ENCODE data around the gene WNT7B.

DNA sequence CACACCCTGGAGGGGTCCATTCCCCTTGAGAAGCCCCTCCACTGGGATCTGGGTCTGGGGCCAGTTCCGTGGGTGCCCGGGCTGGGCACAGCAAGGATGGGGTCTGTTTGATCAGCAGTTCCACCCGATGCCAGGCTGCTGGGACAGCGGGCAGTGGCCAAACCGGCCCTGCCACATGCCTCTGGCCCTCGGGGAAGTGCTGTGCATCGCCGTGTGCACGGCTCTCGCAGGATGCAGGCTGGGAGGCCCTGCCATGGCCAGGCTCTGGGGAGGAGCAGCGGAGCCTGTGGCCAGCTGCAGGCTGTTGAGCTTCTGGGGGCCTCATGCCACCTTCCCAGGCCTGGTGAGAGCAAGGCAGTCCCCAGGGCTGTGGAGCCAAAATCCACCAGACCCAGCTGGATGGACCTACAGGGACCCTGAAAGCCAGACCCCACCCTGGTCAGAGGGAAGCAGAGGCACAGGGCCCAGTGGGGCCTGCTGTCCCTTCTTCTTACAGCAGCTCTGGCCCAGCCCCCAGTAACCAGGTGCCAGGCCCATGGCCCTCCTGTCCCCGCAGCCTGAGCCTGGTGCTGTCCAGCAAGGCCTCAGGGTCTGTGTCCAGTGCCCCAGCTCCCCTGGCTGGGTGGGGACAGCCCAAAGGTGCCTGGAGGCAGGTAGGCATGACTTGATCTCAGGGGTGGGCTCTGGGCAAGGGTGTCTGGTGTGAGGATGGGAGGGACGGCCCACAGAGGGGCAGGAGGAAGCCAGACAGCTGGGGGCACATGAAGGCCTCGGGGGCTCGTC, 57.3 kb downstream of the WNT7B start:
- TF ChIP-seq CTCF (IDR thresholded peaks at IDR 0.05 in 8 of 11, conservative IDR thresholded peaks at IDR 0.05 in 3 of 11) (no peak), POLR2AphosphoS5 (IDR thresholded peaks at IDR 0.05) (no peak), POLR2A (IDR thresholded peaks at IDR 0.05) (no peak)

Data from spleen (tissue), 7 donors.